Naive B cell (primary cell): ENCODE data around the gene GIMAP1. TPM values are rescaled to one million over a fixed set of nuclear protein-coding genes. Genes with fewer than 3 reads are reported as not detected.

Source experiments
- ATAC-seq, 2 donors: fragments of 150-1000 bp; cut with Tn5 transposase; 2 replicates each; pipeline ENCODE4 v1.10.0; 2021; ENCODE audit warnings: low read depth in 2 of 2, mild to moderate bottlenecking in 2 of 2, moderate library complexity in 2 of 2
- DNase-seq: peaks from one replicate; pipeline ENCODE4 v3.0.0; 2022
- H3K27ac Mint-ChIP-seq, 6 donors: one replicate each; pipeline ENCODE4 v1.8.0; 2020 to 2022; ENCODE audit warnings: mild to moderate bottlenecking in 6 of 6, mixed read lengths in 6 of 6, moderate library complexity in 5 of 6, inconsistent platforms in 2 of 6
- H3K27me3 Mint-ChIP-seq, 3 donors: one replicate each; pipeline ENCODE4 v1.8.0; 2021 to 2022; ENCODE audit warnings: mixed read lengths in 3 of 3, mild to moderate bottlenecking in 1 of 3
- H3K36me3 Mint-ChIP-seq, 2 donors: one replicate each; pipeline ENCODE4 v1.8.0; 2020 to 2022; ENCODE audit warnings: mixed read lengths in 2 of 2, inconsistent platforms in 1 of 2, mild to moderate bottlenecking in 1 of 2
- H3K4me1 Mint-ChIP-seq, 3 donors: one replicate each; pipeline ENCODE4 v1.8.0; 2020 to 2022; ENCODE audit warnings: mixed read lengths in 3 of 3, inconsistent platforms in 1 of 3, mild to moderate bottlenecking in 1 of 3, moderate library complexity in 1 of 3
- H3K4me3 Mint-ChIP-seq, 8 donors: one replicate each; pipeline ENCODE4 v1.8.0; 2020 to 2022; ENCODE audit warnings: mild to moderate bottlenecking in 8 of 8, mixed read lengths in 8 of 8, moderate library complexity in 8 of 8, inconsistent platforms in 2 of 8
- H3K9me3 Mint-ChIP-seq, 7 donors: one replicate each; pipeline ENCODE4 v1.8.0; 2020 to 2022; ENCODE audit warnings: mixed read lengths in 7 of 7, mild to moderate bottlenecking in 5 of 7, inconsistent platforms in 2 of 7, moderate library complexity in 1 of 7
- polyA plus RNA-seq, 6 donors: library from polyadenylated mRNA; unstranded; fragments of 300-500 nt; fragmentation: Illumina TruSeq; gene quantifications; one replicate each; pipeline ENCODE4 v1.2.3, GENCODE V29; 2021; ENCODE audit warnings: low read depth in 6 of 6

Gene GIMAP1
- polyA plus RNA-seq, 6 donors from 2014 or later = 0.58 to 1.8 (median 0.92) TPM

DNA sequence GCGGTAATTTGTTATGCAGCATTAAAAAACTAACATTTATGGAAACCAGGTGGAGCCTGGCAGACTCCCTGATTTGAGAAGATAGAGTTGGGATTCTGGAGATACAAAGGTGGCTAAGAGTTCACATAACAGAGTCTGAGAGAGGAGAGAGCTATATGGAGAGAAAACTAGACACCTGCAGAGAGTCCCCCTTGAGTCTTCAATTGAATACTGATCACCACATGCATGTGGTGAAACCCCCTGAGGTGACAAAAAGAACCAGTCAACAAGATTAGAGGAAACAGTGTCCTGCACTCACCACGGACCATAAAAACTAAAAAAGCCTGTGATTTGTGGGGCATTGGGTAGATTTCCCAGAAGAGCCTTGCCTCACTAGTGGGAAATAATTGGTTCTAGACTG lies 20.8 kb upstream of the GIMAP1 start:
- H3K27me3 Mint-ChIP-seq = no peaks in the 10 kb centered on the region
- peaks cover 12 to 81% (median 74%) of the 10 kb centered on the region in 7 donors for H3K9me3 Mint-ChIP-seq
- DNase-seq (no peak), ATAC-seq (no peak)
- no peaks in the 10 kb centered on the region for H3K4me1 Mint-ChIP-seq
- H3K36me3 Mint-ChIP-seq = peaks cover 27 to 44% of the 10 kb centered on the region in 2 donors
- H3K4me3 Mint-ChIP-seq = no peak overlapping the region
- no peak overlapping the region for H3K27ac Mint-ChIP-seq

DNA sequence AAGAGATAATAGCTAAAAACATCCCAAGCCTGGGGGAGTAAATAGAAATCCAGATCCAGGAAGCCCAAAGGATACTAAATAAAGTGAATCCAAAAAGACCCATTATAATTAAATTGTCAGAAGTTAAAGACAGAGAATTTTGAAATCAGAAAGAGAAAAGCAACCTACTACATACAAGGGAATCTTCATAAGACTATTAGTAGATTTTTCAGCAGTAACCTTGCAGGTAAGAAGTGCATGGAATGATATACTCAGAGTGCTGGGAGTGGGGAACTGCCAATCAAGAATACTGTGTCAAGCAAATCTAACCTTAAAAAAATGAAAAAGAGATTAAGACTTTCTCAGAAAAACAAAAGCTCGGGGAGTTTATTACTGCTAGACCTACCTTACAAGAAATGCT lies 13.2 kb upstream of the GIMAP1 start:
- ATAC-seq (no peak), DNase-seq (no peak)
- Mint-ChIP-seq H3K27me3 (no peaks in the 10 kb centered on the region), H3K4me1 (no peaks in the 10 kb centered on the region), H3K27ac (no peak overlapping the region), H3K4me3 (no peak overlapping the region), H3K36me3 (peaks cover 28 to 43% of the 10 kb centered on the region in 2 donors), H3K9me3 (peaks cover 27 to 92% (median 74%) of the 10 kb centered on the region in 7 donors)

DNA sequence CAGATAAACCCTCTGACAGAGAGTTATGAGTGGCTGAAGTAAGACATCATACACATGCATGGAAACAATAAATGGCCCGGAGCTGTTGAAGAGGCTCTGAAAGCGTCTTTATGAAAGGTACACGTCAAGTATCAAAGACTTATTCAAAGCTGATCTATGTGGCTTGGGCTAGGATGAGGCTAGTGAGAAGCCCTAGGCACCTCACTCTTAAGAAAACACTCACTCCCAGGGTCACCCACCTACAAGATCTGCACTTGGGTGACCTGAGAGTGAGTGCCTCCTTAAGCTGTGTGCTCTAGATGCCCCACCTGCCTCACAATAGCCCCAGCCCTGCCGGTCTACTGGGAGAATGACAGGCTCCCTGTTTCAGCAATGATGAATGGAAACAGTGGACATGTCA lies 1.1 kb upstream of the GIMAP1 start:
- Mint-ChIP-seq H3K4me3 (peak overlapping the region in 1 of 8 donors; percentile 82), H3K36me3 (peaks cover 0 to 9% of the 10 kb centered on the region in 2 donors), H3K27me3 (no peaks in the 10 kb centered on the region), H3K9me3 (peaks cover 0 to 27% (median 16%) of the 10 kb centered on the region in 7 donors), H3K27ac (peak overlapping the region in 1 of 6 donors; percentile 12), H3K4me1 (peaks cover 16 to 22% (median 19%) of the 10 kb centered on the region in 3 donors)
- ATAC-seq (no peak), DNase-seq (no peak)

DNA sequence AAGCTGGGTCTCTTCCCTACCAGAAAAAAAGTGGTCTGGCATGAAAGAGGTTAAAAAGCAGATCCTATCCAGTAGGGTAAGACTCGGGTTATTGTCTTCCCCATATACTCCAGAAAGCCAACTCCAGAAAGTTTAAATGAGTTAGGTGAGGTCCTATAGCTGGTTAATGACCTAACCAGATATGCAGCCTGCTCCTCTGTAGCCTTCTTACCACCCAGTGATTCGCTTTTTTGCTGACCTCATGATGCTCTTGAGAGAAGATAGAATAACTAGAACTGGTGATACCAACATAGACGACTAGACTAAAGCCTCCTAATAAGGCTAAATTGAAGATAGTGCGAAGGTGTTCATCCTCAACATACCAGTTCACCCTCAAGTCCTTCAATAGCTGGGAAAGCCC lies 675 bp upstream of the GIMAP1 start:
- H3K4me3 Mint-ChIP-seq = peak overlapping the region in 5 of 8 donors; percentile 56 to 91 (median 82)
- peak overlapping the region; percentile 14 to 94 (median 50) for H3K27ac Mint-ChIP-seq
- DNase-seq (no peak), ATAC-seq (no peak)
- peaks cover 0 to 9% of the 10 kb centered on the region in 2 donors for H3K36me3 Mint-ChIP-seq
- H3K4me1 Mint-ChIP-seq = peaks cover 16 to 22% (median 19%) of the 10 kb centered on the region in 3 donors
- H3K9me3 Mint-ChIP-seq = peaks cover 0 to 27% (median 16%) of the 10 kb centered on the region in 7 donors
- no peaks in the 10 kb centered on the region for H3K27me3 Mint-ChIP-seq

DNA sequence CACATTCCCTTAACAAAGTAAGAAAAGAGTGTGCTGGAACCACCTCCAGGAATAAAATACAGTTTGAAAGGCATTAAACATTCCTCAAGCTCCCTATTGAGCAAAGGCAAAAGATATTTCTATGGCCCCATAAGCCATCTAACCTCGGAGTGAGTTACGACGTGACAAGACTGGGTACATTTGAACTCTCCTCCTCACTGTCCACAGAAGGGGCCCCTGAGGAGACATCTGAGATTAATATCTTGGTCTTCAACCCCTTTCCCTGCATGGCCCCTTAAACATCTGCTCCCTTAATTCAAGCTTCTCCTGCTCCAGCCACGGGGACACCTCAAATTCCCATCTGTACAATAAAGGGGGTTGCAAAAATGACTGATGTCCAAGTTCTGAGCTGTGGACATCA lies 526 bp downstream of the GIMAP1 start:
- no peaks in the 10 kb centered on the region for H3K27me3 Mint-ChIP-seq
- H3K36me3 Mint-ChIP-seq = peaks cover 0 to 14% of the 10 kb centered on the region in 2 donors
- DNase-seq (no peak), ATAC-seq (no peak)
- H3K4me1 Mint-ChIP-seq = peaks cover 16 to 22% (median 19%) of the 10 kb centered on the region in 3 donors
- H3K9me3 Mint-ChIP-seq = peaks cover 0 to 27% (median 16%) of the 10 kb centered on the region in 7 donors
- H3K4me3 Mint-ChIP-seq = peak overlapping the region; percentile 81 to 92 (median 91)
- H3K27ac Mint-ChIP-seq = peak overlapping the region in 4 of 6 donors; percentile 21 to 98 (median 73)

DNA sequence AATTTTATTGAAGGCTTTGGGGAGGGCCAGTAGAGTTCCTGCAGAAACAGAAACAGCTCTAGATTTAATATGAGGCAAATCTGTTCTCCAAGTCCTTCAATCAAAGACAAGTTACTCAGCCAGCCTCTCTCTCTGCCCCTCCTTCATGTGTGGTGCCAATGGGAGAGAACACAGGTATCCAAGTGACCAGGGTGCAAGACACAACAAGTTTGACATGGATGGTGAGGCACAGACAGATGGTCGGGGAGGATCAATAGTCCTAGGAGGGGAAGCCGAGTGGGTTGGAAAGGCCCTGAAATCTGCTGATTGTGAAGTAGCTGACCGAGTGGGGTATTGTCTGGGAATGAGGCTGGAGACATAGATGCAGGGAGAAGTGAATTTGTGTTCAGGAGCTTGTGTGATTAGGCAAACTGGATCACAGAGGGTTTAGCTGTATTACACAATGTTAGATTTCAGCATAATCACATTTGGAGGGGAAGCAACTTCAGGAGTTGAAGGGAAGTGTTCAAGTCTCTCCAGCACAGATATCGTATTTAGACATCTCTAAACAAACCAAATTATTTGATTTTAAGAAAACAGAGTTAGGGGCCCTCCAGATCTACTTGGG lies 1.5 kb downstream of the GIMAP1 start:
- peaks cover 16 to 22% (median 19%) of the 10 kb centered on the region in 3 donors for H3K4me1 Mint-ChIP-seq
- H3K36me3 Mint-ChIP-seq = peaks cover 0 to 14% of the 10 kb centered on the region in 2 donors
- no peaks in the 10 kb centered on the region for H3K27me3 Mint-ChIP-seq
- peaks cover 0 to 17% (median 9%) of the 10 kb centered on the region in 7 donors for H3K9me3 Mint-ChIP-seq
- H3K4me3 Mint-ChIP-seq = peak overlapping the region in 3 of 8 donors; percentile 28 to 92 (median 81)
- ATAC-seq (no peak), DNase-seq (no peak)
- H3K27ac Mint-ChIP-seq = peak overlapping the region in 3 of 6 donors; percentile 16 to 51 (median 29)

DNA sequence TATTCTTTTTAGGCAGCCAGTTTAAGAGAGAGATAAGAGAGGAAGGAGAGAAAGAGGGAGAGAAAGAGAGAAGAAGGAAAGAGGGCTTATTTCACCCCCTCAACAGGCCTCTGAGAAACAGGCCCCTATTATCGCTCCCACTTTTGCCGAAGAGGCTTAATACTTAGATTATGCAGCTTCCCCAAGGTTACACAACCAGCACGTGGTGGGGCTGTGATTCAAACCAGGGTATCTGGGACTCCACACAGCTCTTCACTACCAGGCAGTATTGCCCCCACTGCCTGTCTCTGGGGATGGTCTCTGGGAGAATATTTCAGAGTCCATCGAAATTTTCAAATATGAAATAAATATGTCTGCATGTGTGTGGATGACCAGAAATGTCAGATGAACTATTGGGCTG lies 3.0 kb downstream of the GIMAP1 start:
- ATAC-seq = no peak
- H3K27me3 Mint-ChIP-seq = no peaks in the 10 kb centered on the region
- H3K9me3 Mint-ChIP-seq = peaks cover 0 to 2% (median 0%) of the 10 kb centered on the region in 7 donors
- peaks cover 16 to 22% (median 19%) of the 10 kb centered on the region in 3 donors for H3K4me1 Mint-ChIP-seq
- no peak for DNase-seq
- H3K4me3 Mint-ChIP-seq = no peak overlapping the region
- H3K36me3 Mint-ChIP-seq = peaks cover 0 to 9% of the 10 kb centered on the region in 2 donors
- peak overlapping the region in 1 of 6 donors; percentile 54 for H3K27ac Mint-ChIP-seq

DNA sequence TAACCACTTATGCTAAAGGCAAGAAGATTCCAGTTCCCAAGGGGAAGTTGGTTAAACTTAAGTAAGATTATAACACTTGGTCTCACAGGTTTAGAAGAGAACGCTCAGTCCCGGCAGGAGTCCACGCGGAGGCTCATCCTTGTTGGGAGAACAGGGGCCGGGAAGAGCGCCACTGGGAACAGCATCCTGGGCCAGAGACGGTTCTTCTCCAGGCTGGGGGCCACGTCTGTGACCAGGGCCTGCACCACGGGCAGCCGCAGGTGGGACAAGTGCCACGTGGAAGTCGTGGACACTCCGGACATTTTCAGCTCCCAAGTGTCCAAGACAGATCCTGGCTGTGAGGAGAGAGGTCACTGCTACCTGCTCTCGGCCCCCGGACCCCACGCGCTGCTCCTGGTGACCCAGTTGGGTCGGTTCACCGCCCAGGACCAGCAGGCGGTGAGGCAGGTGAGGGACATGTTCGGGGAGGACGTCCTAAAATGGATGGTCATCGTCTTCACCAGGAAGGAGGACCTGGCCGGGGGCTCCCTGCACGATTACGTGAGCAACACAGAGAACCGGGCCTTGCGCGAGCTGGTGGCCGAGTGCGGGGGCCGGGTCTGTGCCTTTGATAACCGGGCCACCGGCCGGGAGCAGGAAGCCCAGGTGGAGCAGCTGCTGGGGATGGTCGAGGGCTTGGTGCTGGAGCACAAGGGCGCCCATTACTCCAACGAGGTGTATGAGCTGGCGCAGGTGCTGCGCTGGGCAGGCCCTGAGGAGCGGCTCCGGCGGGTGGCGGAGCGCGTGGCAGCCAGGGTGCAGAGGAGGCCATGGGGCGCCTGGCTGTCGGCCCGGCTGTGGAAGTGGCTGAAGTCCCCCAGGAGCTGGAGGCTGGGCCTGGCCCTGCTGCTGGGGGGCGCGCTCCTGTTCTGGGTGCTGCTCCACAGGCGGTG lies 3.8 kb downstream of the GIMAP1 start:
- no peak for ATAC-seq
- peak overlapping the region in 1 of 6 donors; percentile 54 for H3K27ac Mint-ChIP-seq
- peaks cover 0 to 9% of the 10 kb centered on the region in 2 donors for H3K36me3 Mint-ChIP-seq
- H3K4me3 Mint-ChIP-seq = no peak overlapping the region
- peaks cover 16 to 22% (median 19%) of the 10 kb centered on the region in 3 donors for H3K4me1 Mint-ChIP-seq
- no peaks in the 10 kb centered on the region for H3K9me3 Mint-ChIP-seq
- no peaks in the 10 kb centered on the region for H3K27me3 Mint-ChIP-seq
- DNase-seq = no peak

DNA sequence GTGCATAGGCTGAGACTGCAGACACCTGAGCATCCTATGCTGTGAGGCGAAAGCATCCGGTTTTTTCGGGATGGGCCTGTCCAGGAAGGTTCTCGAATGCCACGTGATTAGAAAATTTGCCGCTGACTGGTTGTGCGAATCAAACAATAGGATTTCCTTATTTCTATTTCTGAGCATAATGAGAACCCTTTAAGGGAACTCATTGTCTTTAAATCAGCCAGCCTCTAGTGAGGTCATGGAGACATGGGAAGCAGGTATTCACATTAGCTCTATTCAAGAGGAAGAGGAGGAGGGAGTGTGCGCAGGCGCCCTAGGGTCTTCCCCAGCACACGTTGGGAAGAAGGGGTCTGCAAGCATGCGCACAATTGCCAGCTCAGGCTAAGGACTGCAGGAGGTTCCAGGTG lies 5.6 kb downstream of the GIMAP1 start:
- no peak for ATAC-seq
- H3K27ac Mint-ChIP-seq = no peak overlapping the region
- H3K4me1 Mint-ChIP-seq = peaks cover 4 to 10% (median 5%) of the 10 kb centered on the region in 3 donors
- peaks cover 2 to 9% (median 5%) of the 10 kb centered on the region in 7 donors for H3K9me3 Mint-ChIP-seq
- no peak overlapping the region for H3K4me3 Mint-ChIP-seq
- DNase-seq = no peak
- H3K36me3 Mint-ChIP-seq = peaks cover 0 to 9% of the 10 kb centered on the region in 2 donors
- no peaks in the 10 kb centered on the region for H3K27me3 Mint-ChIP-seq

DNA sequence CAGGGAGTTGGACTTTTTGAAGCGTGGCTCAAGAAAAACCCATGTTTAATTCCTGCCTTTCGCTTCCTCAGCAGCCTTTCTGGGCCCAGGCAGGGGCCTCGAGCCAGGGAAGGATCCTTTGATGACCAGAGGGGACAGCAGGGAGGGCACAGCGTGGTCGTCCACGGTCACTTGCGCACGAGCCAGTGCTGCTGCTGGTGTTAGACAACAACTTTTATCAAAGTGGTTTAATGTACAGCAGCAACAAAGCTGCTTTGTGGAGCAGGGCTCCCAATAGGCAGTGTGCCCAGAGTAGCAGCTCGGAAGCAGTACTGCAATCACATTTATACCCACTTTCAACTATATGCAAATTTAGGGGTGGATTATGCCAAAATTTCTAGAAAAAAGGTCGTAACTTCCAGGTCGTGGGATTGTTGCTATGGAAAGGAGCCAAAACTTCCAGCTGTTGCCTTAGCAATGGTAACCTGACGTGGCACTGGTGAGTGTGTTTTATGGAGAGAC lies 6.1 kb downstream of the GIMAP1 start:
- DNase-seq = no peak
- peaks cover 2 to 9% of the 10 kb centered on the region in 2 donors for H3K36me3 Mint-ChIP-seq

DNA sequence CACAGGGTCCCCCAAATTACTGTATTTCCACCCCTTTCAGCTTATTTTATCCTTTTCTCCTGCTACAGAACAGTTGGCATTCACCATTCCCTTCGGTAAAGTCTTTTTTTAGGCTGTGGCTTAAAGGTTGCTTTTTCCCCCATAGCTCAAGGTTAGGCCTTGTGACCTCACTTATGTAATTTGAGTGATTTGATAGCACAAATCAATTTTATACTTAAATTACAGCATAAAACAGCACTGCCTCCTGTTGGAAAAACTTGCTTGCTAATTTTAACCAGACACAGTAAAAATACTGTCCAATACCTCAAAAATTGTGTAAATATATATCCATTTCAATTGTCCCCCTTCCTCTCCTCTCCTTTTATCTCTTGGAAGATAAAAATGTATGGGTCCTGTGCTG lies 7.1 kb downstream of the GIMAP1 start:
- H3K27ac Mint-ChIP-seq = no peak overlapping the region
- ATAC-seq = no peak
- H3K9me3 Mint-ChIP-seq = peaks cover 9 to 24% (median 15%) of the 10 kb centered on the region in 7 donors
- DNase-seq = no peak
- H3K36me3 Mint-ChIP-seq = peaks cover 7 to 9% of the 10 kb centered on the region in 2 donors
- H3K27me3 Mint-ChIP-seq = peaks cover 0 to 6% (median under 1%) of the 10 kb centered on the region in 3 donors
- no peaks in the 10 kb centered on the region for H3K4me1 Mint-ChIP-seq
- H3K4me3 Mint-ChIP-seq = no peak overlapping the region

More for the DNA sequence above, 6.1 kb downstream of the GIMAP1 start:
- Mint-ChIP-seq H3K27me3 (peaks cover 0 to under 1% (median 0%) of the 10 kb centered on the region in 3 donors), H3K9me3 (peaks cover 3 to 15% (median 6%) of the 10 kb centered on the region in 7 donors), H3K4me3 (no peak overlapping the region), H3K4me1 (peaks cover 0 to 4% (median 4%) of the 10 kb centered on the region in 3 donors), H3K27ac (no peak overlapping the region)
- no peak for ATAC-seq

DNA sequence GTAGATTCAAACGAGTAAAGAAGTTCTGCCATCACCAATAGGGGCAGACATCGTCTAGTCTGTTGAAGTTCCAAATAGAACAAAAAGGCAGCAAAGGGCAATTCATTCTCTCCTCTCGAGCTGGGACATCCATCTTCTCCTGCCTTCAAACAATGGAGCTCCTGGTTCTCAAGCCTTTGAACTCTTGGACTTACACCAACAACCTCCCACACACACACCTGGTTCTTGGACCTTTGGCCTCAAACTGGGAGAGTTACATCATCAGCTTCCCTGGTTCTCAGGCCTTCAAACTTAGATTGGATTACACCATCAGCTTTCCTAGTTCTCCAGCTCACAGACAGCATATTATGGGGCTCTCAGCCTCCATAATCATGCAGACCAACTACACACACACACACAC lies 11.0 kb downstream of the GIMAP1 start:
- DNase-seq (no peak), ATAC-seq (no peak)
- Mint-ChIP-seq H3K27me3 (peaks cover 0 to 6% (median 4%) of the 10 kb centered on the region in 3 donors), H3K4me3 (no peak overlapping the region), H3K36me3 (peaks cover 0 to 7% of the 10 kb centered on the region in 2 donors), H3K27ac (no peak overlapping the region), H3K4me1 (no peaks in the 10 kb centered on the region), H3K9me3 (peaks cover 10 to 29% (median 18%) of the 10 kb centered on the region in 7 donors)

DNA sequence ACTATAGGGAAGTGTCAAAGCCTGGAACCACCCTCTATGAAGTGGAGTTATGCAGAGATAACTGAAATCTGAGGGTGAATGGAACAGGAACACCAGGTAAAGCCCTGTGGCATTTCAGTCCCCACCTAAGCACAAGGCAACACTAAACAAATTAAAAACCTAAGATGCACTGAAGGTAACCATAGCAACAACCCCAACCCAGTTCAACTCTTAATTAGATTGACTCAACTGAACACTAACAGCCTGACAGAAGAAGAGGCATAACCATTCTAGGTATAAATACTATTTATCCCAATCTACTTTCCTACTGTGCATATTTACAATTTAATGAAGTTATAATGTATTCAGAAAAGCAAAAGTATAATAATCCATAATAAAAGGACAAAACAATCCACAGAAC lies 11.6 kb downstream of the GIMAP1 start:
- Mint-ChIP-seq H3K27me3 (peaks cover 0 to 6% (median 4%) of the 10 kb centered on the region in 3 donors), H3K36me3 (peaks cover 0 to 7% of the 10 kb centered on the region in 2 donors), H3K4me3 (no peak overlapping the region), H3K9me3 (peaks cover 10 to 29% (median 18%) of the 10 kb centered on the region in 7 donors), H3K4me1 (no peaks in the 10 kb centered on the region), H3K27ac (no peak overlapping the region)
- no peak for ATAC-seq
- no peak for DNase-seq
